Stimulated activated naive CD8-positive, alpha-beta T cell treated with anti-CD3 and anti-CD28 coated beads, Interleukin-15, amount 100 ng/mL, for 72 hours (primary cell): Measurements from ENCODE around the gene CYP4F2.
"Not testable (repeated sequence)": the region's sequence is repeated elsewhere in the genome, so short reads cannot be mapped to it uniquely, and the experiment has no call there.

Experiments
- ATAC-seq: fragments of 150-1000 bp; cut with Tn5 transposase; 2 replicates; pipeline ENCODE4 v1.10.0; 2021; ENCODE audit warnings: mild to moderate bottlenecking, moderate library complexity
- DNase-seq, 2 donors: peaks; one replicate each; pipeline ENCODE4 v3.0.0; 2021 to 2022
- H3K27ac Mint-ChIP-seq, 2 donors: one replicate each; pipeline ENCODE4 v1.8.0; 2022; ENCODE audit warnings: mild to moderate bottlenecking in 2 of 2, mixed read lengths in 2 of 2, moderate library complexity in 2 of 2
- H3K27me3 Mint-ChIP-seq: one replicate; pipeline ENCODE4 v1.8.0; 2022; ENCODE audit warnings: mixed read lengths
- H3K4me1 Mint-ChIP-seq: one replicate; pipeline ENCODE4 v1.8.0; 2022; ENCODE audit warnings: mild to moderate bottlenecking, mixed read lengths
- H3K4me3 Mint-ChIP-seq, 2 donors: one replicate each; pipeline ENCODE4 v1.8.0; 2022; ENCODE audit warnings: mild to moderate bottlenecking in 2 of 2, mixed read lengths in 2 of 2, moderate library complexity in 1 of 2
- H3K9me3 Mint-ChIP-seq, 2 donors: one replicate each; pipeline ENCODE4 v1.8.0; 2022; ENCODE audit warnings: mixed read lengths in 2 of 2

CYP4F2 gene

DNA sequence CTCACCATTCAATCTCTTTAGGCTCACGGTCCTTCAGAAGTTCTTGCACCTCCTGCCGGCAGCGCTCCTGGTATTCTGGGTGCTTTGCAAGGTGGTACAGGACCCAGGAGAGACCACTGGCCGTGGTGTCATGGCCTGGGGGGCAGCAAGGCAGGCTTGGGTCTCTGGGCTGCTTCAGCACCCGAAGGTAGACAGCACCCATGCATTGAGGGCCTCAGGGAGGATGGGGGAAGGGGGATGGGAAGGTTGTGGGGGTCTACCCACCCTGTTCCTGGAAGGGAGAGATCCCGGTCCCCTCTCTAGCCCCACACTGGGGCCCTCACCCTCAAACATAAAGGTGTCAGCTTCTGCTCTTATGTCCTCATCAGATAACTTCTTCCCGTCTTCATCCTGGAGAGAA is 12.0 kb downstream of the CYP4F2 start:
- DNase-seq (no peak), ATAC-seq (no peak)
- H3K4me3 Mint-ChIP-seq = no peak overlapping the region
- H3K27ac Mint-ChIP-seq = no peak overlapping the region
- no peaks in the 10 kb centered on the region for H3K9me3 Mint-ChIP-seq
- H3K27me3 Mint-ChIP-seq = no peaks in the 10 kb centered on the region
- no peaks in the 10 kb centered on the region for H3K4me1 Mint-ChIP-seq

DNA sequence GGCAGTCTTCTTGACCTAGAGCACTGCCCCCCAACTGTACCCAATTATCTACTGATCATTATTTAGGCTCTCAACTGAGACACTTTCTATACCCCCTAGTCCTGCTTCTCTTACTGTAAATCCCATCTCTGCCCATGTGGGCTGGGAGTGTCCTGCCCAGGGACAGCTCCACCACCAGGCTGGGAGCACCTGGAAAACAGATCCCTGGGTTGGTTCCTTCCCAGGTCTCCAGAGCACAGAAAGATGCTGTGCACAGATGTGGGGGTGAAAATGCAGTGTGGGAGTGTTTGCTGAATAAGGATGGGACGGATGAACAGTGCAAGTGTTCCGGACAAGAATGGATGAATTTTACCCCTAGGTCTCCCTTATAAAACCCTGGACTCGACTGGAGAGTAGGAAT is 12.7 kb downstream of the CYP4F2 start:
- Mint-ChIP-seq H3K27me3 (no peaks in the 10 kb centered on the region), H3K9me3 (no peaks in the 10 kb centered on the region)
- no peak for ATAC-seq

DNA sequence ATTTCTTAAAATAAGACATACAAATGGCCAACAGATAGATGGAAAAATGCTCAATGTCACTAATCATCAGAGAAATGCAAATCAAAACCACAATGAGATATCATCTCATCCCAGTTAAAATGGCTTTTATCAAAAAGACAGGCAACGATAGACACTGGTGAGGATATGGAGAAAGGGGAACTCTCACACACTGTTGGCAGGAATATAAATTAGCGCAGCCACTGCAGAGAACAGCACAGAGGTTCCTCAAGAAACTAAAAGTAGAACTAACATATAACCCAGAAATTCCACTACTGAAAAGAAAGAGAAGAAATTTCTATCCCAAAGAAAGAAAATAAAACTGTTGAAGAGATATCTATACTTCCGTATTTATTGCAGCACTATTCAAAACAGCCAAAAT is 14.5 kb downstream of the CYP4F2 start:
- not testable (repeated sequence) for H3K4me1 Mint-ChIP-seq, H3K27me3 Mint-ChIP-seq, H3K4me3 Mint-ChIP-seq, DNase-seq, ATAC-seq, H3K9me3 Mint-ChIP-seq, H3K27ac Mint-ChIP-seq

More for the DNA sequence above, 12.7 kb downstream of the CYP4F2 start:
- Mint-ChIP-seq H3K4me3 (no peak overlapping the region), H3K27ac (no peak overlapping the region), H3K4me1 (no peaks in the 10 kb centered on the region)
- DNase-seq = no peak

DNA sequence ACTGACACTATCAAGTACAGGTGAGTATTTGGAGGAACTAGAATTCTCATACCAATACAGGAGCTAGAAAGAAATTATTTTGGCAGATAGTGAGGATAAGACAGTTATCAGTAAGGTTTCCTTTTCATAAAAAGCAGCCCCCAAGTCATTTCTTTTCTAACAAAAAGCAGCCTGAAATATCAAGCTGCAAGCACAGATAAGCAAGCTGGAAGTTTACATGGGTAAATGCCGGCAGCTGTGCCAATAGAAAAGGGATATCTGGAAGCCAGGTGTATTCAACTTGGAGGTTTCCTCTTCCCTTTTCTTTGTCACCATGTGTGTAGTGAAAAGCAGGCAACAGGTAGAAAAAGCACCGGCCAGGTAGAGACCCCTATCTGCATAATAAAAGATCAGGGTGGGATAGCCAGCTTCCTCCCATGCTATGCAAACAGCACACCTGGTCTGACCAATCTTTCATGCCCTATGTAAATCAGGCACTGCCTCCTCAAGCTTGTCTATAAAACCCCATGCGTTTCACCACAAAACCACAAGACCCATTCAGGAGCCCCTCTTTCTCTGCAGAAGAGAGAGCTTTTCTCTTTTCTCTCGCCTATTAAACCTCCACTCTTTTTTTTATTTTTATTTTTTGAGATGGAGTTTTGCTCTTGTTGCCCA is 22.9 kb downstream of the CYP4F2 start:
- H3K27ac Mint-ChIP-seq = no peak overlapping the region
- peaks cover 19% of the 10 kb centered on the region for H3K4me1 Mint-ChIP-seq
- H3K27me3 Mint-ChIP-seq = peaks cover 16% of the 10 kb centered on the region
- DNase-seq = no peak
- H3K9me3 Mint-ChIP-seq = no peaks in the 10 kb centered on the region
- H3K4me3 Mint-ChIP-seq = no peak overlapping the region
- no peak for ATAC-seq

DNA sequence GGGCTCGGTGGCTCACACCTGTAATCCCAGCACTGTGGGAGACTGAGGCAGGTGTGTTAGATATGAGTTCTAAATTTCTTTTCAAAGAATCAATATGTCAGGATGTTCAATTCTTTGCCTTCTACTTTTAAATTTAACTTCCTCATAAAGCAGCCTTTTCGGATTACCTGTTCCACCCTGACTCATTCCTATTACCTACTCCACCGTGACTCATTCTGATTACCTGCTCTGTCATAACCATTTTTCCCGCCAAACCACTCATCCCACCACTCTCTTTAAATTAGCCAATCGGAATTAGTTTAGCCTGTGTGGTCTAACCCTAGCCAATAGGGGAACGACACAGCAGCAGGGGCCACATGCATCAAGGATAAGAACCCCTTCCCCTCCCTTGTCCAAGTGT is 24.1 kb downstream of the CYP4F2 start:
- not testable (repeated sequence) for DNase-seq, H3K9me3 Mint-ChIP-seq, H3K4me3 Mint-ChIP-seq, ATAC-seq, H3K27ac Mint-ChIP-seq
- peaks cover 10% of the 10 kb centered on the region for H3K27me3 Mint-ChIP-seq
- peaks cover 19% of the 10 kb centered on the region for H3K4me1 Mint-ChIP-seq

DNA sequence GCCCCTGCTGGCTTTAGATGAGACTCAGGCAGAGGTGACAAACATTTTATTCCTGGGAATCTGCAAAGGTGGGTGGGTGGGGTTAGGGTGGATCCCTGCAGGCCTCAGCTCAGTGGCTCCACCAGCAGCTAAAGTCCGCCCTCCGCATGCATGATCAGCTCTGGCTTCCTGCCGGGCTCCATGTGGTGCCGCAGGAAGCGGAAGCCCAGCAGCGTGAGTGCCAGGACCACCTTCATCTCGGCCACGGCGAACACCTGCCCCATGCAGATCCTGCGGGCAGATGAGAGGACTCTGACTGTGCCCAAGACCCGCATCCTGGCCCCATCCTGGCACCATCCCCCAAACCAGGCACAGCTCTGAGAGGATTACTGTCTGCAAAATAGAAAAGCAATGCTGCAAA is 26.3 kb downstream of the CYP4F2 start:
- no peaks in the 10 kb centered on the region for H3K9me3 Mint-ChIP-seq
- H3K27me3 Mint-ChIP-seq = peaks cover 10% of the 10 kb centered on the region
- DNase-seq = peak; percentile 11 to 21
- peak overlapping the region in 1 of 2 donors; percentile 72 for H3K4me3 Mint-ChIP-seq
- H3K4me1 Mint-ChIP-seq = peaks cover 19% of the 10 kb centered on the region
- no peak for ATAC-seq
- peak overlapping the region in 1 of 2 donors; percentile 16 for H3K27ac Mint-ChIP-seq

DNA sequence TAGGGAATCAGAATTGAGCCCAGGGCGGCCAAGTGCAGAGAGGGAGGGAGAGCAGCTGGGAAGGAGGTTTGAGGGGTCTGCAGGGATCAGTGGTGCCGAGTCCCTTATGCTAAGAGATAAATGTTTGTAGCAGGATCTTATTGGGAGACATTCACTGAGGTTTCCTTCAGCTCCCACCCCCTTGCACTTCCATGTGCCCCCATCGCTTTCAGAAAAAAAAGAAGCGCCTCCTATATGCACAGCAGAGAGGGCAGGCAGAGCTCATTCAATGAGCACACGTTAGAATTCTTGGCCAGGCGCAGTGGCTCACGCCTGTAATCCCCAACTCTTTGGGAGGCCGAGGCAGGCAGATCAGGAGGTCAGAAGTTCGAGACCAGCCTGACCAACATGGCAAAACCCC is 28.0 kb downstream of the CYP4F2 start:
- Mint-ChIP-seq H3K4me3 (no peak overlapping the region), H3K4me1 (peaks cover 12% of the 10 kb centered on the region), H3K27ac (no peak overlapping the region), H3K9me3 (no peaks in the 10 kb centered on the region), H3K27me3 (no peaks in the 10 kb centered on the region)
- ATAC-seq (no peak), DNase-seq (no peak)

DNA sequence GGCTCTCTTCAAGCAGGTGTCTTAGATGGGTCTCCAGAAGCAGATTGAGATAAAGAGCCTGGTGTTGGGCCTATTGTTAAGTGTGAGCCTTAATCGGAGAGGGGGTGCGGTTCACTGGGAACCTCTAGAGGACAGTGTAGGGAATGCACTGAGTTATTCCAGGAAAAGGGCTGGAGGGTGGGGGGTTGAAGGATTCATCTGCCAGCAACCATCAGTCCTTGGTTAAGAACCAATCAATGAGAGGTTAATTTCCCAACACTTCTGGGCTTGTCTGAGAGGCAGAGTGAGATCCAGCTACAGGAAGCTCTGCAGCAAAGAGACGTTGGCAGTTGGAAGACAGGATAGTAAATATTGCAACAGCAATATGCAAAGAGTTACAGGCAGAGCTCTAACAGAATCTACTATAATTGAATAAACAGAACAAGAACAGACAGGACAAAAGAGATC is 28.7 kb downstream of the CYP4F2 start:
- Mint-ChIP-seq H3K4me3 (no peak overlapping the region), H3K27ac (no peak overlapping the region), H3K27me3 (no peaks in the 10 kb centered on the region), H3K9me3 (no peaks in the 10 kb centered on the region), H3K4me1 (peaks cover 12% of the 10 kb centered on the region)
- DNase-seq (peak in 1 of 2 donors; percentile 18), ATAC-seq (peak; percentile 85)

DNA sequence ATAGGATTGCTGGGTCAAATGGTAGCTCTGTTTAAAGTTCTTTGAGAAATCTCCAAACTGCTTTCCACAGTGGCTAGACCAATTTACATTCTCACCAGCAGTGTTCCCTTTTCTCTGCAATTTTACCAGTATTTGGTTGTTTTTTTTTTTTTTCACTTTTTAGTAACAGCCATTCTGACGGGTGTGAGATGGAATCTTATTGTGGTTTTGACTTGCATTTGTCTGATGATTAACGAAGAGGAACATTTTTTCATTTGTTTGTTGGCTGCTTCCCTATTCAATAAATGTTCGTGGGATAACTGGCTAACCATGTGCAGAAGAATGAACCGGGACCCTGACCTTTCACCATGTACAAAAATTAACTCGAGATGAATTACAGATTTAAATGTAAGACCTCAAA is 31.2 kb downstream of the CYP4F2 start:
- H3K27ac Mint-ChIP-seq = no peak overlapping the region
- peaks cover 10% of the 10 kb centered on the region for H3K4me1 Mint-ChIP-seq
- no peak overlapping the region for H3K4me3 Mint-ChIP-seq
- no peaks in the 10 kb centered on the region for H3K27me3 Mint-ChIP-seq
- H3K9me3 Mint-ChIP-seq = no peaks in the 10 kb centered on the region
- no peak for ATAC-seq
- no peak for DNase-seq

DNA sequence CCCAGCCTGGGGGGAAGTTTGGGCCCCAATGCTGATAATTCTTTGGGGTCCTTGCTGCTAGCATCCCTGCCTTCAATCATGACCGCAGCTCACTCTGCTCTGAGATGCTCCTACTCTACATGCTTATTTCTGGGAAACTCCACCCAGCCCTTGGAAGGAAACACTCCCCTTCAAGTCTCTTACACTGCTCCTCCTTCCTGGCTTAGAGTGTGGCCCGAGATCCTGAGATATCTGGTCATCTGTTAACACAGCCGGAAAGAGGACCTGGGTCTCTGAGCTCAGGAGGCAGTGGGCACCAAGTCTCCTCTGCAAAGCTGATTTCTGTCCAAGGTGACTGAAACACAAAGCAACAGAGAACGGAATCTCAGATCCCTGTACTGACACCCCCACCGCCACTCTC is 33.0 kb downstream of the CYP4F2 start:
- Mint-ChIP-seq H3K27ac (no peak overlapping the region), H3K4me1 (no peaks in the 10 kb centered on the region), H3K4me3 (no peak overlapping the region), H3K27me3 (no peaks in the 10 kb centered on the region), H3K9me3 (no peaks in the 10 kb centered on the region)
- DNase-seq = no peak
- no peak for ATAC-seq

DNA sequence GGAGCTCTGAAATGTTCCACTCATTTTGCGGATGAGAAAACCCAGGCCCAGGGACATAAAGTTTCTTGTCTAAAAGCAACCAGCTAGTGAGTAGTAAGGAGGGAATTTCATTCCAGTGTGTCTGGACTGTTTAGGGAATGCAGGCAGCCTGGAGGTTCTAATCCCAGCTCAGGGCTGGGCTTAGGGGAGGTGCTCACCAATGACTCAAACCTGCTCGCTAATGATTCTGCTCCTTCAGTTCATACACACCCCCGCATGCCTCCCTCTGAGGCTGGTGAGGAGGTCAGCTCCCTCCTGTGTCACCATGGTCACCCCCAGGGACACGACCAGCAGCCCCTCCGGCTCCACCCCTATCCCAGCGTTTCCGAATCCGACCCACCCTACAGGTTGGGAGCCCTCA is 34.6 kb downstream of the CYP4F2 start:
- no peaks in the 10 kb centered on the region for H3K4me1 Mint-ChIP-seq
- H3K9me3 Mint-ChIP-seq = no peaks in the 10 kb centered on the region
- no peak overlapping the region for H3K4me3 Mint-ChIP-seq
- no peak for DNase-seq
- H3K27ac Mint-ChIP-seq = no peak overlapping the region
- no peaks in the 10 kb centered on the region for H3K27me3 Mint-ChIP-seq
- ATAC-seq = no peak

DNA sequence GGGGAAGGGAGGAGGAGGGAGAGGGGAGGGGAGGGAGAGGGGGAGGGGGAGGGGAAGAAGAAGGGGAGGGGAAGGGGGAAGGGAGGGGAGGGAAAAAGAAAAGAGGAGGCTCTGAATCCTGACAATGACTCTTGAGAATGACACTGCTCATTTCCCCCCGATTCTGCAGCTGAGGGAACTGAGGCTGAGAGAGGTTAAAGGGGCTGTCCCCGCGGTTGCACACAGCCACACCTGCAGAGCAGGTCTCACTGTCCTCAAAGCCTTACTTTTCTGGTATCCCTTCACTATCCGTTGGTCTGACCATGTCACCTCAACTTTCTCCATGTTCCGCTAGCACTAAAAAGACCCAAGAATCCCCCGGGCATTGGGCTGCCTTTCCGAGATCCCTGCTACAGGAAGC is 35.4 kb downstream of the CYP4F2 start:
- H3K27ac Mint-ChIP-seq = no peak overlapping the region
- no peak overlapping the region for H3K4me3 Mint-ChIP-seq
- no peaks in the 10 kb centered on the region for H3K9me3 Mint-ChIP-seq
- DNase-seq = no peak
- no peaks in the 10 kb centered on the region for H3K4me1 Mint-ChIP-seq
- no peaks in the 10 kb centered on the region for H3K27me3 Mint-ChIP-seq
- no peak for ATAC-seq

DNA sequence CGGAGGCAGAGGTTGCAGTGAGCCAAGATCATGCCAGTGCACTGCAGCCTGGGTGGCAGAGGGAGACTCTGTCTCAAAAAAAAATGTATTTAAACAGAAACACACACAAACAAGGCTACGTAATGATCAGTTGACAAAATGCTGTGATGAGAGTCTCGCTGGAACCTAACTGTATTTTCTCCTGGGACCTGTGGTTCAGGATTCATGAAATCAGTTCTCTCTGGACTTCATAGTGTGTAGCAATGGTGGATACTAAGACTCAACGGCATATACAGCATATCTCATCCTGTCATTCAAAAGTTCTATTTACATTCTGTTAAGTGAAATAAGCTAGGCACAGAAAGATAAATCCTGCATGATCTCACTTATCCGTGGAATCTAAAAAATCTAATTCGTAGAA is 37.4 kb downstream of the CYP4F2 start:
- no peak for ATAC-seq
- H3K27me3 Mint-ChIP-seq = no peaks in the 10 kb centered on the region

DNA sequence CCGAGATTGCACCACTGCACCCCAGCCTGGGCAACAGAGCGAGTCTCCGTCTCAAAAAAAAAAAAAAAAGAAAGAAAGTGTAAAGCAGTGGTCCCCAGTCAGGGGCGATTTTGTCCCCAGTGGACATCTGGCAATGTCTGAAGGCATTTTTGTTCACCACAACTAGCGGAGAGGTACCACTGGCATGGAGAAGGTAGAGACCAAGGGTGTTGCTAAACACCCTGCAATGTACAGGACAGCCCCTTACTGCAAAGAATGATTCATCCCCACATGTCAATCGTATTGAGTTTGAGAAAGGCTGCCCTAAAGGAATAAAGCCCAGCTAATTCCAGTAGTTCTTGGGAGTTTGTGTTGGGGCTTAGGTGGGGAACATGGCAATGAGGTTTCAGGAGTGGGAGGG is 38.7 kb downstream of the CYP4F2 start:
- ATAC-seq (no peak), DNase-seq (no peak)
- H3K4me3 Mint-ChIP-seq = no peak overlapping the region
- no peaks in the 10 kb centered on the region for H3K4me1 Mint-ChIP-seq
- H3K9me3 Mint-ChIP-seq = no peaks in the 10 kb centered on the region
- H3K27ac Mint-ChIP-seq = no peak overlapping the region
- H3K27me3 Mint-ChIP-seq = no peaks in the 10 kb centered on the region

More for the DNA sequence above, 37.4 kb downstream of the CYP4F2 start:
- no peaks in the 10 kb centered on the region for H3K4me1 Mint-ChIP-seq
- H3K4me3 Mint-ChIP-seq = no peak overlapping the region
- no peak for DNase-seq
- H3K9me3 Mint-ChIP-seq = no peaks in the 10 kb centered on the region
- no peak overlapping the region for H3K27ac Mint-ChIP-seq

DNA sequence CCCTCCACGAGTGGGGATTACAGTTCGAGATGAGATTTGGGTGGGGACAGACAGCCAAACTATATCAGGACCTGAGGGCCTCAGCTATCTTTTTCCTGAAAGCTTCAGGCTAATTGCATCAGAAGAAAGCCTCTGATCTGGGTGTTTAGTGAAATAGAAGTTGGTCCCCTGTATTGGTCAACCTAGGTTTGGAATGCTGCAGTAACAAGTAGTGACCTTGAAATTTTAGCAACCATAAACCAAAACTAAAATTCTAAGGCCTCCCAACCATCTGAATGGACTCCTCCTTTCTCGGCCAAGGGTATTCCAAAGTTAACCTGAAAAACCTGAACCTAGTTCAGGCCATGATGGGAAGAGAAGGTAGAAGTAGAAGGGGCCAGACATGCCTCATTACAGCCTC is 47.5 kb downstream of the CYP4F2 start:
- ATAC-seq = no peak

DNA sequence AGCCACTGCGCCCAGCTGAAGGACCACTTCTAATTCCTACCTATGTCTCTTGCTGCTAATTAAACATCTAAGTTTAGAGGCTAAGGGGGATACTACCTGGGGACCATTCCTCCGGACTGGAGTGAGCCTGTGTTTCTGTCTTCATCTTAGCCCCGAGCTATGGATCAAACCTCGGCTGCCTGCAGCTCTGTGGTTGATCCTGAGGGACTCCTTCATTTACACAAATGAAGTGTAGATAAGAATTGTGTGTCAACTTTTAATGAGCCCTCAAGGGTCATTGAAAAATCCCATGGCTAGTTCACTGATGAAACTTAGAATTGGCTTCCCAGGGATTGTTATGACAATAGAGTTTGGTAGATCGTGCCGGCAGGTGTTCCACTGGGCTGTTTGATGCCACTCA is 51.0 kb downstream of the CYP4F2 start:
- no peaks in the 10 kb centered on the region for H3K9me3 Mint-ChIP-seq
- no peak overlapping the region for H3K27ac Mint-ChIP-seq
- no peaks in the 10 kb centered on the region for H3K27me3 Mint-ChIP-seq
- DNase-seq (no peak), ATAC-seq (no peak)
- no peak overlapping the region for H3K4me3 Mint-ChIP-seq
- peaks cover 23% of the 10 kb centered on the region for H3K4me1 Mint-ChIP-seq

More for the DNA sequence above, 47.5 kb downstream of the CYP4F2 start:
- no peaks in the 10 kb centered on the region for H3K27me3 Mint-ChIP-seq
- H3K4me1 Mint-ChIP-seq = no peaks in the 10 kb centered on the region
- DNase-seq = no peak
- H3K27ac Mint-ChIP-seq = no peak overlapping the region
- H3K4me3 Mint-ChIP-seq = no peak overlapping the region
- no peaks in the 10 kb centered on the region for H3K9me3 Mint-ChIP-seq

DNA sequence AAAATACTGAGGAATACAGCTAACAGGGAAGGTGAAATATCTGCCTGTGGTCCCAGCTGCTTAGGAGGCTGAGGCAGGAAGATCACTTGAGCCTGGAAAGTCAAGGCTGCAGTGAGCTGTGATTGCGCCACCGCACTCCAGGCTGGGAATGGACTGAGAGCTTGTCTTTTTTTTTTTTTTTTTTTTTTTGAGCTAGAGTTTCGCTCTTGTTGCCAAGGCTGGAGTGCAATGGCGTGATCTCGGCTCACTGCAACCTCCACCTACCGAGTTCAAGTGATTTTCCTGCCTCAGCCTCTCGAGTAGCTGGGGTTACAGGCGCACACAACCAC is 54.0 kb downstream of the CYP4F2 start:
- not testable (repeated sequence) for H3K9me3 Mint-ChIP-seq, DNase-seq, H3K4me3 Mint-ChIP-seq, ATAC-seq, H3K27ac Mint-ChIP-seq, H3K27me3 Mint-ChIP-seq
- peaks cover 26% of the 10 kb centered on the region for H3K4me1 Mint-ChIP-seq
